GM10248 (cell line): ENCODE data around the gene RHBDF2.

Source experiments
- CTCF ChIA-PET: fragments of 300-600 bp; sonication (Branson Sonifier 250); formaldehyde crosslinking; extraction: SDS; loops from one replicate; lab custom pipeline; 2021; ENCODE audit warnings: antibody characterized with exemption; lab: Yijun Ruan, JAX
- POLR2A ChIA-PET: fragments of 350-650 bp; sonication (Branson Sonifier 250); formaldehyde crosslinking; extraction: SDS; loops from one replicate; lab custom pipeline; 2020; ENCODE audit warnings: antibody characterized with exemption; lab: Yijun Ruan, JAX
- DNase-seq: peaks from one replicate; pipeline ENCODE4 v3.0.0; 2012; ENCODE audit errors: extremely low spot score
- CTCF ChIP-seq: IDR thresholded peaks from 2 replicates; pipeline ENCODE4 v1.5.1; 2012; ENCODE audit warnings: mild to moderate bottlenecking, low read depth; ENCODE audit errors: extremely low read depth, missing control alignments, control extremely low read depth

The RHBDF2 gene

GRCh38 chr17:76481071-76481655 is 20.1 kb downstream of the RHBDF2 start:
- no peak for TF ChIP-seq CTCF
- DNase-seq: peak; percentile 81
- CTCF ChIA-PET: interaction anchor here (0.9 to 3.6 kb wide), 9 partner anchors 11 to 83 kb away, joined by 3 to 16 read pairs (median 5); no protein-coding TSS in a partner anchor
- POLR2A ChIA-PET: interaction anchor here (1.4 kb wide), 1 partner anchor 12 kb away, joined by 7 read pairs; no protein-coding TSS in a partner anchor

- POLR2A ChIA-PET: interaction anchor here (0.7 kb wide), 1 partner anchor 76 kb away, joined by 3 read pairs; no protein-coding TSS in a partner anchor
- TF ChIP-seq CTCF: no peak
- CTCF ChIA-PET: interaction anchor here (0.9 to 3.6 kb wide), 9 partner anchors 14 to 83 kb away, joined by 3 to 16 read pairs (median 5); partner anchors contain the start of gene RHBDF2
- no peak for DNase-seq
Measured at GRCh38 chr17:76480632-76481031, 20.6 kb downstream of the RHBDF2 start.

- POLR2A ChIA-PET: no interaction called here
- CTCF ChIA-PET: interaction anchor here (1.0 to 3.6 kb wide), 9 partner anchors 13 to 82 kb away, joined by 3 to 16 read pairs (median 5); partner anchors contain the start of gene RHBDF2
- no peak for TF ChIP-seq CTCF
- DNase-seq: no peak
Measured at GRCh38 chr17:76479515-76480060, 21.6 kb downstream of the RHBDF2 start.

- CTCF ChIA-PET: interaction anchor here (1.2 to 3.6 kb wide), 4 partner anchors 8 to 44 kb away, joined by 3 to 16 read pairs (median 4); no protein-coding TSS in a partner anchor
- DNase-seq: no peak
- no peak for TF ChIP-seq CTCF
- POLR2A ChIA-PET: no interaction called here
Measured at GRCh38 chr17:76478730-76479514, 22.3 kb downstream of the RHBDF2 start.

- no peak for TF ChIP-seq CTCF
- ChIA-PET CTCF (interaction anchor here (0.9 to 3.6 kb wide), 9 partner anchors 9 to 45 kb away, joined by 3 to 16 read pairs (median 4); no protein-coding TSS in a partner anchor), POLR2A (interaction anchor here (0.7 kb wide), 1 partner anchor 22 kb away, joined by 3 read pairs; no protein-coding TSS in a partner anchor)
- DNase-seq: no peak
Measured at GRCh38 chr17:76478097-76478496, 23.1 kb downstream of the RHBDF2 start.

- no peak for TF ChIP-seq CTCF
- CTCF ChIA-PET: interaction anchor here (0.9 to 3.8 kb wide), 10 partner anchors 9 to 30 kb away, joined by 3 to 22 read pairs (median 4); partner anchors contain the start of gene AANAT
- POLR2A ChIA-PET: interaction anchor here (0.7 kb wide), 1 partner anchor 22 kb away, joined by 3 read pairs; no protein-coding TSS in a partner anchor
- DNase-seq: no peak
Measured at GRCh38 chr17:76477576-76477975, 23.6 kb downstream of the RHBDF2 start.
